Activated gamma-delta T cell (primary cell): ENCODE data around the gene CRTAP.
"Not testable (repeated sequence)": the region's sequence is repeated elsewhere in the genome, so short reads cannot be mapped to it uniquely, and the experiment has no call there.

Source experiments
- DNase-seq: peaks from one replicate; lab custom pipeline; 2025; lab: John Stamatoyannopoulos, UW

Gene CRTAP

DNA sequence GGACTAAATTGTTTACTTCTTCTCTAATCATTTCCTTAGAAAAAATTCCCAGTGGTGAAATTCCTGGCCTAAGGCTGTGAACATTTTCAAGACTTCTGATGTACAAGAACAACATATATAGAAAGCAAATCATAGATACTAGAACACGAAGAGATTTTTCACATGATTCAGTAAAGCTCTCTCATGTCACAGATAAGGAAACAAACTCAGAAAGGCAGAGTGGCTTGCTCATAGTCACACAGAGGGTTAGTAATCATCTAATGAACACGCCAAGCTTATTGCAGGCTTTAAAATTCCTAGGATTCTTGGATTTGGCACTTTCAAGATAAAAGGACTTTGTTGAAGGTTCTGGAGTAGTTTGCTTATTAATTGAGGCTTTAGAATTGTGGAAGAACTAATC is 26.2 kb downstream of the CRTAP start:
- no peak for DNase-seq

DNA sequence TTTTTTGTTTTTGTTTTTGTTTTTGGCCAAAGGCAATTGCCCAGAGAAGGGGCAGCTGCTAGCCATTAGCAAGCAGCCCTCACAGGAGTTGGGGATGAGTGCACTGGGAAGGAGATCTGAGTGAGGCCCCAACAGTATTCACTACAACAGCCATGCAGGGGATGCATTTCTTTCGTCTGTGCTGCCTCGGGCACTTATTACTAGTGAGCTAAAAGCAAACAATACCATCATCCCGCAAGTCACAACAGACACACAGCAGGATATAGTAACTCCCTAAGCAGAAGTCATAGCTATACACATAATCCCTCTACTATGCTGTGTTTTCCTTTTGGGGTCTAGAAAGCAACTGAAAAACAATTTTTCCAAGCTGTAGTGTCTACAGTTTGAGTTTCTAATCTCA is 27.2 kb downstream of the CRTAP start:
- no peak for DNase-seq

DNA sequence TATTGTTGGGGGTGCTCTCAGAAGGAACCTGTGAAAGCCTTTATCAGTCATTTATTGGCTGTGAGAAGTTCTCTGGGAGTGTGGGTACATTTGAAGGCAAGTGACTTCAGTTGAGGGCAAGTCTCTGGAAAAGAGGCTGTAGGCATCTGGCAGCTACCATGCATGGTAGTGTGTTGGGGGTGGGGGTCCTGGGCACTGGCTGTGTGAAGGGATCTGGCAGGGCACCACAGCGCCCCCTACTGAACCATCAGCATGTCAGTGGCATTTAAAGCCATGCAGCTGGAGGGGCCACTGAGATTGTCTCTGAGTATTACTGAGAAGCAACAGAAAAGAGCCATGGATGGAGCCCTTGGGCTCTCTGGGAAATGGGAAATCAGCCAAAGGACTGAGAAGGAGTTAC is 30.6 kb downstream of the CRTAP start:
- no peak for DNase-seq

DNA sequence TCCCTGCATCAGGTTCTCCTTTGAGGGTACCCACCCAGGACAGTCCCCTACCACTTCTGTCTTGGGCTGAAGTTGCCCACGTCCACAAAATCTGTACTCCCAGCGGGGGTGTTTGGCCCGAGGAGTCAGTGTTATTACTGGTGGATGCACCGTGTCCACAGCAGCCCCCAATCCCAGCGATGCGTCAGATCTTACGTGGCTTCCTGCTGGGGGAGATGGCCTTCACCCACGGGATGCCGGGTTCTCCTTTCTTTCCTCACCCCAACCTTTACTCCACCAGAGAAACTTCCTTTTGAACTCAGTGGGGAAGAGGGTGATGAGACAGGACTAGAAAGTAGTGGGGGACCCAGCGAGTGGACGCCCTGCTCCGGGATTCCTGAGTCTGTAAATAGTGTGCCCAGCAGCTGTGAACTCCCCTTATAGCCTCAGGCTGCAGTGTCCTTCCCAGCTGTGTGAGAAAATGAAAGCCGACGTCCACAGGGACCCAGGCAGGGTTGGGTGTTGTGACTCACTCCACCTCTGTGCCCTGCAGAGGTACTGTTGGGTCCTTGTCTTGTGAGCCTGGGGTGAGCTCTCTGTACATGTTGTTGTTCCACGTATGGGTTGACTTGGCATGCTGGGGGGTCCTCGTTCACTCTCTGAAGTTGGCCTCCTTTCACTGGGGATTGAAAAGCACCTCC is 31.5 kb downstream of the CRTAP start:
- DNase-seq: no peak

- no peak for DNase-seq
These were observed 32.2 kb downstream of the CRTAP start for GRCh38 chr3:33145901-33146580.

DNA sequence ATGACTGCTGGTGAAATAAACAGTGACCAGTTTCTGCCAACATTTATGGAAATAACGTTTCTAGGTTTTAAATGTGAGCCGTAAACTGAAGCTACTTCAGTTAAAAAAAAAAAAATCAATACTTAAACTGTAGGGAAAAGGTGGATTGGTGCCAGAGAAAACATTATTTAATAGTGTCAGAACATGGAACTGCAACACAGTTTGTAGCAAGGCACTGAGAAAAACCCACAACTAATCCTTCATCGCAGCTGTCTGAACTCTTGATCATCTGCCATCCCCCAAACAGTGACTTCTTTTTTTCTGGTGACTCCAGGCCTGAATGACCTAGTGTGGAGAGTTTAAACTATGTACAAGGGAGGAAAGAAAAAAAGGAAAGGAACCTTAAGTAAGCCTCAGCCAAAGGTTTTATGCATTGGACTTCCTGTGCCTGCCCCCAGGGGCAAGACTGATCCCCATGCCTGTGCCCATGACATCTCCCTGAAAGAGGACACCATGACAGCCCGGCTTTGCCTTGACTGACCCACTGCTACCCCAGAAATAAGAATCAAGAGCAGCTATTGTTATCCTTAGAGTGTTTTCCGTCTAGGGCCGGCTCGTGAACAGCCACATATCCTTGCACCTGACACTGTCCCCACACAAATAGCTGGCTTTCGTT is 33.1 kb downstream of the CRTAP start:
- DNase-seq: no peak

DNA sequence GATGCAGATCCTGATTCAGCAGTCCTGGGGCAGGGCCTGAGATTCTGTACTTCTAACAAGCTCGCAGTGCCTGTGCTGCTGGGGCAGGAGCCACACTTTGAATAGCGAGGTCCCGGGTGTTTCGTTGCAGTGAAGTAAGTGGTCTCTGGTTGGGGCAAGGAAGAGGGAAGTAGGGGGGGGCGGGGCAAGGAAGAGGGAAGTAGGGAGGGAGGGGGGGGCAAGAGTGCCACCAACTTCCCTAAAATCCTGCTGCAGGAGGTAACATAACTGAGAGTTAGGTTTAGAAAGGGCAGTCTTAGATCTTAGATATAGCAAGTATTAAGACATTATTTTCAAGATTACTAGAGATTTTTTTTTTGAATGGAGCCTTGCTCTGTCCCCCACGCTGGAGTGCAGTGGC is 35.5 kb downstream of the CRTAP start:
- no peak for DNase-seq

DNA sequence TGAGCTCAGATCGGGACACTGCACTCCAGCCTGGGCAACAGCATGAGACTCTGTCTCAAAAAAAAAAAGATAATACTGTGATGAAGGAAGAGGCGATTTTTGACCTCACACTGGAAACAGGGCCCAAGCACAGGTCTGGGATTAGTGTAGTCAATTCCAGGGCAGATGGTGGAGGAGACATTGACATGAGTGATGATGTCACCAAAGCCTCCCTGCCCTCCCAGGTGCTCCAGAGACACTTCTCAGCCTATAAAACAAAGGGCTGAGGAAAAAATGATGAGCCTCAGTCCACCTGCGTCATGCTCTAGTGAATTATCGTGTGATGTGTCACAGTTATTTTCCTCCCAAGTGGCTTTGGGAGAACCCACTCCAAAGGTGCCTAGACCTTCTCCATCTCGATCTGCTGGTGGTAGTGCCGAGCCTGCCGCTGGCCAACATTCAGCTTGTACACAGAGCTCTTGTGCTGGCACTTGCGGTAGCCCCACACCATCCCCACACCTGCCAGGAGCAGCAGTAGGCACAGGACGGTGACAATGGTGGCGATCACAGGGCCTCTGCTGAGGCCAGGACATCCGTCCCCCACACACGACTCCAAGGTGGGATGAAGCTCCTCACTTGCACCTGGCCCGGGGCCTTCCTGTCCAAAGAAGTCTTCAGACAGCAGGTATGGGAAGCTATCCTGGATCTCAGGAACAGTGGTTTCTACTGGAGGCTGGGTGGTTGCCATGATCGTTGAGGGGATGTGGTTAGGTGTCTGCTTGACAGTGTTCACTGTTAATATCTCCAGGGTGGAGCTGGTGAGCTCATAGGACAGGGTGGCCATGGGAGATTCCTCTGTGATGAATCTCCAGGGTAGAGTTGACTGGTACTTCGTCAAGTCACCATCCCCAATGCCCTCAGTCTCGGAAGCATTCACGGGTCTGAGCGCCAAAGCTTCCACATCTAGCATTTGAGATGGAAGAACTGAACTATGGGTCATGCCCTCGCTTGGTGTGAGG is 38.8 kb downstream of the CRTAP start:
- DNase-seq: no peak

GRCh38 chr3:33153782-33154181 is 40.0 kb downstream of the CRTAP start:
- no peak for DNase-seq

GRCh38 chr3:33155301-33155700 is 41.5 kb downstream of the CRTAP start:
- no peak for DNase-seq

GRCh38 chr3:33159234-33159633 is 45.4 kb downstream of the CRTAP start:
- no peak for DNase-seq

DNA sequence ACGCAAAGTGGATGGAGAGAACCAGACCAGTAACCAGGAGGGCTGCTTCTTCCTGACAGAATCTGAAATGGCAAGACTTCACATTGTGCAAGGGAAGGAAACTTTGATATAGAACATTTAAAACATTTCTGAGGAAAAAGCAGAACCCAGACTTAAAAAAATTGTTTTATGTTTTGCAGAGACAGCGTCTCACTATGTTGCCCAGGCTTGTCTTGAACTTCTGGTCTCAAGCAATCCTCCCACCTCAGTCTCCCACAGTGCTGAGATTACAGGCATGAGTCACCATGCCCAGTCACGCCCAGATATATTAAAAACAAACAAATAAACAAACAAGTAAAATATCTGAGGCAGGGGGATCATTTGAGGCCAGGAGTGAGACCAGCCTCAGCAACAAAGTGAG is 46.2 kb downstream of the CRTAP start:
- no peak for DNase-seq

- not testable (repeated sequence) for DNase-seq
These were observed 48.8 kb downstream of the CRTAP start for GRCh38 chr3:33162621-33163020.

- no peak for DNase-seq
These were observed 51.6 kb downstream of the CRTAP start for GRCh38 chr3:33165372-33165771.

DNA sequence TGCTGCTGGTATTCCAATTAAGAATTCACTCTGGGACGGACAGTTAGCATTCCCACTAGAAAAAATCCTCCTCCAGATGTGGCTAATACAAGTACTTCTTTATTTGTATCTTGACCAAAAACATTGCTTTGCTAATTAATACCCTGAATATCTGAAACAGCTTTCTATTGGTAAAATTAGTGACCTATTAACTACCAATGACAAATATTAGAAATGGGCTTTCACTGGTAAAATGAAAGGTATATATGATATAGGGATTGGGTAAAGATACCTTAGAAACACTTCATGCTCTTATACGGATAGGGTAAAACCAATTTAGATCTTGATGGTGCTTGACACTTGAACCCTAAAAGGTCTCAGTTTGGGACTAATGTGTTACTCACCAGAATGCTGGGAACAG is 52.3 kb downstream of the CRTAP start:
- DNase-seq: no peak

DNA sequence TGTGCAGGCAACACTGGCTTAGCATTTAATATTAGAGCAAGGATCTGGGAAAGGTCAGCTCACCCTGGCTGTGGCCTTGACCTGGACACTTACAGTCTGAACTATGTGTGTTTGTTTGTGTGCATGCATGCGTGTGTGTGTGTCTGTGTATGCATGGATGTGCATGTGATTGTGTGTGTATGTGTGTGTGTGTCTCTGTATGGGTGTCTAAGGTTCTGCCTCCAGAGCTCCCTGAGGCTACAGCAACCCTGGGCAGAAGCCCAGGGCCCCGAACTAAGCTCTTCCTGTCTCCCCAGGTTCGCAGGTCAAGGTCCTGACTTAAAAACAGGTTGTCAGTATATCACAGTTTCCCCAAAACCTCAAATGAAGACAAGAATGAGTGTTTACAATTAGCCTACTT is 53.5 kb downstream of the CRTAP start:
- DNase-seq: no peak

DNA sequence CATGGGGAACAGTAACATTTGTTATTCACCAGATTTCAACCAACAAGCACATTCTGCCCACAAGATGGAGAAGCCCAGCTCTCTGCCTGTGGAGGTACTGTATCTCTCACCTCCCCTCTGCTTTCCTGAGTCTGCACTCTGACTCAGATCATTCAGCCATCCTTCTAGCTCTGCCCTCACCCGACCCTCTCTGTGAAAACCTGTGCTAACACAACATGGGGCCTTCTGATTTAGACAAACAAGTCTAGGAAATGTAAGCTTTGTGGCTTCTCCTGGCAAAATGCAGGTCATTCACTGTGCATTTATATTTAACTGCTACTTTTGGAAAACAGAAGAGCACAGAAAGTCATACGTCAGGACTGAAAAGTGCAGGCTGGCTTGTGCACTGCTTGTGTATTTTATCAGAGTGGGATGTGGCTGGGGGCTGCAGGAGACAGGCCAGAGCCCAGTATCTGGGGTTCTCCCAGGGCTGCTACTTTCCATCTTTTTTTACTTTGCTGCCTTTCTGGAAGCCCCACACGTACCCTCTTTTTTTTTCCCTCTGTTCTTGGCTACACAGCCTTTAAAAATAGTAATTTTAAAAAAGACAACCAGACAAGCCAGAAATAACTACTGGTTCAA is 54.0 kb downstream of the CRTAP start:
- DNase-seq: no peak

DNA sequence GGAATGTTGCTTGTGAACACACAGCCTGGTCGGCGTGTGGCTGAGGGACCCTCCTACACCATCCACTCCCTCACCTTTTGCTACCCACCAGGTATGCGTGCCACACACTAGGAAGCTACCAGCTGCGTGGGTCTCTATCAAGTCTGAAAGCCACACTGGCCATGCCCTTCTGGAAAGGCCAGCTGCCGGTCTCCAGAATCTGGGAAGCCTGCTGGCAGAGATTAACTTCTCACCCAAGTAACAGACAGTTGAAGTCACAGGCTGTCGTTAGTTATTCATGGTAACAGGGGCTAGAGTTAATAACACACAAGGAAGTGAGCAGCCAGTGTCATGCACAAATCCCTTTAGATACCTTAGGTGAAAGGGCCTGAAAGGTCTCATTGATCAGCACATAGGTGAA is 56.7 kb downstream of the CRTAP start:
- no peak for DNase-seq

DNA sequence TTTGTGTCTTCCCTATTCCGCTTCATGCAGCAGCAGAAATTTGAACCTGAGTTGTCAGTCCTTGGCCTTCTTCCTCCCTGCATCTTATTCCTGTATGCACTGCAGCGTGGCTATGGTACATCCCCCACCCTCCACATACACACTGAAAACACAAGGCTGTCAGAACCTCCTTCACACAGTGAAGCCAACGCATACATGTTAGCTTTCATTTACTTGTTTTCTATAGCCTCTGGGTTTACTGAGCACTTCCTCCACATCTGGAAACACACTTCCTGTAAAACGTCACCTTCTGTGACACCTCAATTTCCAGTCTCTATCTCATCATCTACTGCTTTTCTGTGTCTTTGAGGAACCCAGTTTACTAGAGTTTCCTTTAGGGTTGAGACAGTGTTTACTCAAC is 57.8 kb downstream of the CRTAP start:
- DNase-seq: no peak

DNA sequence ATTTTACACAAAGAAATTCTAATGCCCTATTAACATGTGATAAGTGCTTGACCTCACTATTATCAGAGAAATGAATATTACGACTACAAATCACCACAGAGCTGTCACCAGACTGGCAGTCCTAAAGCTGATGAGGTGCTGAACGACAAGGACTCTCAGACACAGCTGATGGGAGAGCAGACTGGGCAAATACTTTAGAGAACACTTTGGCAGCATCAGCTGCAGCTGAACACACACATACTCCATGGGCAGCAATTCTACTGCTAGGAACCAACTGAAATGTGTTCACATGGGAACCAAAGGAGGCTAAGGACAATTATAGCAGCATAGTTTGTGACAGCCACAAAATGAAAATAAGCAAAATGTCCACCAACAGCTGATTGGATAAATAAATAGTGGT is 59.3 kb downstream of the CRTAP start:
- no peak for DNase-seq

- no peak for DNase-seq
These were observed 59.9 kb downstream of the CRTAP start for GRCh38 chr3:33173672-33174071.

DNA sequence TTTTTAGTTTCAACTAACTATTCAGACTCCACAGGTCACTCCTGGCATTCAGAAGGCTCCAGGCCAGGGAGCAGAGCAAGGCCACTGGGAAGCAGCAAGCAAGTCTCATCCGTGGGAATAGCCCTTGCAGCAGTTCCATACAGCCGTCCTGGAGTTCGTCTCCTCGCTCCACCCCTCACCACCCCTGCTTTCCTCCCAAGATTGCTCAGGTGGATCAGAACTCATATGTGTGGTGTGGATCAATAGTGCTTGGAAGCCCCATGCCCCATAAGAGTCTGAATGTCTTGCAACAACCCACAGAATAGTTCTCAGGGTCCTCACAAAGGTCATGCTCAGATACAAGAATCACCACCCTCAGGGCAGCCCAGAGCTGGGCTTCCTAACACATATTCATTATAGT is 60.3 kb downstream of the CRTAP start:
- no peak for DNase-seq
